ENCODE measurements around the gene PDCD1. TPM values are rescaled to one million over a fixed set of nuclear protein-coding genes. Genes with fewer than 3 reads are reported as not detected.

The PDCD1 gene
- total and polyA plus RNA-seq, 2 donors (not counting 1 experiment from before 2014, with no cell fraction given) = 0.28 to 1.3 TPM

- Mint-ChIP-seq H3K4me1 (peaks cover 51% of the 10 kb centered on the region), H3K27ac (peak overlapping the region; percentile 32), H3K9me3 (ENCODE audit: insufficient read depth) (no peaks in the 10 kb centered on the region), H3K27me3 (no peaks in the 10 kb centered on the region), H3K4me3 (peak overlapping the region; percentile 62)
- Histone ChIP-seq H2AFZ (ENCODE audit: insufficient read depth, low read depth, low read length, poor library complexity, severe bottlenecking) (no peak overlapping the region), H3K36me3 (replicated peaks in 1 of 2; ENCODE audit: control extremely low read depth in 1 of 2, control insufficient read depth in 1 of 2, extremely low read depth in 1 of 2, insufficient read depth in 2 of 2, low read length in 1 of 2) (peaks cover 1 to 37% of the 10 kb centered on the region in 2 experiments), H3K4me2 (replicated peaks; ENCODE audit: low read depth, low read length, poor library complexity, severe bottlenecking) (peak overlapping the region; percentile 22), H3K4me1 (ENCODE audit: control insufficient read depth in 2 of 2, insufficient read depth in 2 of 2, low read length in 2 of 2) (peaks cover 34 to 36% of the 10 kb centered on the region in 2 donors), H3K27ac (ENCODE audit: low read length in 2 of 2) (no peak overlapping the region), H4K20me1 (ENCODE audit: control insufficient read depth, insufficient read depth, low read length, poor library complexity, severe bottlenecking) (peaks cover 63% of the 10 kb centered on the region), H3K79me2 (ENCODE audit: control insufficient read depth, insufficient read depth, low read length) (peaks cover 67% of the 10 kb centered on the region), H3K9me3 (ENCODE audit: control extremely low read depth in 1 of 3, control insufficient read depth in 2 of 3, insufficient read depth in 1 of 3, low read length in 2 of 3) (peaks cover 0 to 5% (median 0%) of the 10 kb centered on the region in 3 donors), H3K4me3 (ENCODE audit: control extremely low read depth in 1 of 5, extremely low read depth in 1 of 5, insufficient read depth in 1 of 5, low read depth in 2 of 5, low read length in 4 of 5) (no peak overlapping the region), H3K27me3 (replicated peaks in 1 of 4; ENCODE audit: control extremely low read depth in 1 of 4, control insufficient read depth in 3 of 4, insufficient read depth in 4 of 4, low read length in 3 of 4) (no peaks in the 10 kb centered on the region), H3K9ac (ENCODE audit: low read length) (no peak overlapping the region)
- no peak for TF ChIP-seq CTCF (IDR thresholded peaks at IDR 0.05)
- no peak for DNase-seq
- CTCF ChIA-PET = no interaction called here
- ATAC-seq (ENCODE audit: low read depth) = no peak
- intact Hi-C loops (cut with micrococcal nuclease) = no loop called here
- POLR2A ChIA-PET = interaction anchor here (0.8 kb wide), 1 partner anchor 12 kb away, joined by 3 read pairs; no protein-coding TSS in a partner anchor
- 96% methylated on average over 19 of the region's 19 CpGs for WGBS (ENCODE audit: insufficient coverage)
Measured at GRCh38 chr2:241886840-241887447, 28.2 kb upstream of the PDCD1 start.

- H4K20me1 ChIP-seq (ENCODE audit: control insufficient read depth, insufficient read depth, low read length, poor library complexity, severe bottlenecking) = peaks cover 54% of the 10 kb centered on the region
- DNase-seq (peak; percentile 50), ATAC-seq (ENCODE audit: low read depth) (no peak)
- H3K4me2 ChIP-seq (replicated peaks; ENCODE audit: low read depth, low read length, poor library complexity, severe bottlenecking) = peak overlapping the region; percentile 22
- H3K79me2 ChIP-seq (ENCODE audit: control insufficient read depth, insufficient read depth, low read length) = peaks cover 59% of the 10 kb centered on the region
- H3K4me3 Mint-ChIP-seq = peak overlapping the region; percentile 62
- intact Hi-C loops (cut with micrococcal nuclease) = no loop called here
- H2AFZ ChIP-seq (ENCODE audit: insufficient read depth, low read depth, low read length, poor library complexity, severe bottlenecking) = no peak overlapping the region
- H3K9me3 Mint-ChIP-seq (ENCODE audit: insufficient read depth) = no peaks in the 10 kb centered on the region
- 42% methylated on average over 13 of the region's 15 CpGs for WGBS (ENCODE audit: insufficient coverage)
- ChIA-PET POLR2A (interaction anchor here (0.8 kb wide), 1 partner anchor 13 kb away, joined by 3 read pairs; no protein-coding TSS in a partner anchor), CTCF (no interaction called here)
- H3K27me3 ChIP-seq (replicated peaks in 1 of 4; ENCODE audit: control extremely low read depth in 1 of 4, control insufficient read depth in 3 of 4, insufficient read depth in 4 of 4, low read length in 3 of 4) = no peaks in the 10 kb centered on the region
- no peaks in the 10 kb centered on the region for H3K27me3 Mint-ChIP-seq
- no peak for TF ChIP-seq CTCF (IDR thresholded peaks at IDR 0.05)
- no peak for TF ChIP-seq EZH2 (IDR thresholded peaks at IDR 0.05; ENCODE audit: borderline replicate concordance, insufficient read depth, low read depth, low read length, poor library complexity, severe bottlenecking)
- peaks cover 34 to 39% of the 10 kb centered on the region in 2 donors for H3K4me1 ChIP-seq (ENCODE audit: control insufficient read depth in 2 of 2, insufficient read depth in 2 of 2, low read length in 2 of 2)
- H3K9ac ChIP-seq (ENCODE audit: low read length) = no peak overlapping the region
- peaks cover 1 to 32% of the 10 kb centered on the region in 2 experiments for H3K36me3 ChIP-seq (replicated peaks in 1 of 2; ENCODE audit: control extremely low read depth in 1 of 2, control insufficient read depth in 1 of 2, extremely low read depth in 1 of 2, insufficient read depth in 2 of 2, low read length in 1 of 2)
- peaks cover 58% of the 10 kb centered on the region for H3K4me1 Mint-ChIP-seq
- peaks cover 0 to 5% (median 0%) of the 10 kb centered on the region in 3 donors for H3K9me3 ChIP-seq (ENCODE audit: control extremely low read depth in 1 of 3, control insufficient read depth in 2 of 3, insufficient read depth in 1 of 3, low read length in 2 of 3)
- peak overlapping the region; percentile 81 for H3K27ac Mint-ChIP-seq
- no peak overlapping the region for H3K27ac ChIP-seq (ENCODE audit: low read length in 2 of 2)
- H3K4me3 ChIP-seq (ENCODE audit: control extremely low read depth in 1 of 5, extremely low read depth in 1 of 5, insufficient read depth in 1 of 5, low read depth in 2 of 5, low read length in 4 of 5) = no peak overlapping the region
Measured at GRCh38 chr2:241885946-241886643, 27.4 kb upstream of the PDCD1 start.
